OCI-M1 (cell line): ENCODE results near the gene MIB1.
A peak's percentile ranks its signal among the peaks of the same experiment; 100 is the strongest.

ENCODE experiments used
- DNase-seq: peaks from one replicate; lab custom pipeline; 2025; lab: John Stamatoyannopoulos, UW

Gene MIB1

GRCh38 chr18:21894619-21895367, 154.2 kb downstream of the MIB1 start:
- DNase-seq, result no peak

DNA sequence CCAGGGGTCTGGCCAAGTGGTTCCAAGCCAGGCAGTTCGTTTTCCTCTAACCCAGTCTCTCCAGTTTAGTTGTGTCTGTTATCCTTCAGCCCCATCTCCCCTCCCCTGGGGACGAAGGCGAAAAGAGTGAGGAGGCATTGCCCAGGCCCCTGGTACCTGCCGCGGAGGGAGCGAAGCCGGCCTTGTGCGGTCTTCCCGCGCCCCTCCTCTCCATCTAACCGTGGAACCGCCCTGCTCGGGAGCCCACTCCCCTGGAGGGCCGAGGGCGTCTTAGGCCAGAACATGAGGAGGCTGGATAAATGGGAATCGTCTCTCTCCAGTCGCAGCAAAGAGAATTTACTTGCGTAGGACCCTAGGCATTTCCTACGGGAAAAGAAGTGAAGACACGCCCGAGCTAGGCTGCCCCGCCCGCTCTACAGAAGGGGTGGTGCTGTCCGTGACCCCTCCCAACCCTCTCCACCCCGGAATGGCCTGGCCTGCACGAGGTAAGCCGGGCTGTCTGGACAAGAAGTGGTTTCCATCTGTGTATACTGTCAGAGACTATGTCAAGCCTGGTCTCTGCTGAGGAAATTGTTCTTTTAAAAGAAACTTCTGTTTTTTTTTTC, 156.2 kb downstream of the MIB1 start:
- DNase-seq, result no peak

DNA sequence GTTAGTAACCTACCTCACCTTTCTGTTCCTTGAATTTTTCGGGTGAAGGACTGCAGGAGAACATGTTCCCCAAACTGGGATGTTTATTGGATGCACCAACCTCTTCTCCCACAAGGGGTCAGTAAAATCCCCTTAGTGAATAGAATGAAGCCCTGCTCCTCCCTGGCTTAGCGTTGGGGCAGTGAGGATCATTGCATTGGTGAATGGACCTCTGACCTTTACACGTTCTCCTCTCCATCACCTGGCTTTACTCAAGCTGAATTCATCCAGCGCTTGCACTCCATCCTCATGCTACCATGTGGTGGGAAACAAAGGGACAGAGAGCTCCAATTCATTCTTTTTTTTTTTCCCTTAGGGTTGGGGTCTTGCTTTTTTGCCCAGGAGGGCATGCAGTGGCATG, 157.2 kb downstream of the MIB1 start:
- peak; percentile 91 for DNase-seq

GRCh38 chr18:21900605-21901352, 160.2 kb downstream of the MIB1 start:
- peak; percentile 55 for DNase-seq

DNA sequence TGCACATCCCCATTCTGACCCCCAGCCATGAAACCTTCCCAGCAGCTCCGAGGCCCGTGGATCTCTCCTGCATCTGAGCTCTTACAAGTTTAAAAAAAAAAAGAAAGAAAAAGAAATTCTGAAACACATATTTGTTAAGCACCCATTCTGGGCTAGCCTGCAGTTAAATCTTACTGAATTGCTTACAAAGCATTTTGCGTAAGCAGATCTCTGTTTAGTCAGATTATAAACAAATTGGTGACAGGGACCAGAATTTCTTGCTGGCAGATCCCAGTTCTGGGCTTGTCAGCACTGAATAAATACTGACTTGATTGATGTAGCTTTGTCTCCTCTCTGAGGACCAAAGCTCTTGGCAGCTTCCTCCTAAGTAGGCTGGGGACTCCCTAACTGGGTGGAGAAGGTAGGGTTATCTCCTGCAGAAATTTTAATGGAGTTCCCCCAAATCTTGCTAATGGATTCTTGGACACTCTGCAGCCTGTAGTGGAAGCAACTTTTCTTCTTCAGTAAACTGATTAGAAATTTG, 160.9 kb downstream of the MIB1 start:
- no peak for DNase-seq

GRCh38 chr18:21903709-21904108, 163.1 kb downstream of the MIB1 start:
- DNase-seq, result no peak

- no peak for DNase-seq
Measured at GRCh38 chr18:21904856-21905255, 164.3 kb downstream of the MIB1 start.

- no peak for DNase-seq
Measured at GRCh38 chr18:21907451-21907850, 166.9 kb downstream of the MIB1 start.

DNA sequence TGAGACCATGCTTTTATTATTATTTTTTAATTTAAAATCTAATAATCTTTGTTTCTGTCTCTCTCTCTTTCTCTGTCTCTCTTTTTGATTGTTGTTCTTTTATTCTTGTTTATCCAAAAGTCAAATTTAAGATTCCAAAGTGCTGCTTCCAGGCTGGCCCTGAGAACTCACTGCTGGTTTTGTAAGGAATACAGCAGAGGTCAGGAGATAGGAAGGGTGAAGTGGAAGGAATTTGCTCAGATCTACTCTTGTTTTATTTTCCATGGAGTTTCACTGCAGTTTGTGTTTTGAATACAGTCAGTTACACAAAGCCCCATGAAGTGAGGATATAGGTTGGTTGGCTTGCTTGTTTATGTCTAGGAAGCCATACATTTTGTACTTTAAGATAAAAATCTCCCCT, 168.1 kb downstream of the MIB1 start:
- no peak for DNase-seq

- no peak for DNase-seq
Measured at GRCh38 chr18:21910906-21911305, 170.3 kb downstream of the MIB1 start.

- DNase-seq, result no peak
Measured at GRCh38 chr18:21911551-21911950, 171.0 kb downstream of the MIB1 start.

DNA sequence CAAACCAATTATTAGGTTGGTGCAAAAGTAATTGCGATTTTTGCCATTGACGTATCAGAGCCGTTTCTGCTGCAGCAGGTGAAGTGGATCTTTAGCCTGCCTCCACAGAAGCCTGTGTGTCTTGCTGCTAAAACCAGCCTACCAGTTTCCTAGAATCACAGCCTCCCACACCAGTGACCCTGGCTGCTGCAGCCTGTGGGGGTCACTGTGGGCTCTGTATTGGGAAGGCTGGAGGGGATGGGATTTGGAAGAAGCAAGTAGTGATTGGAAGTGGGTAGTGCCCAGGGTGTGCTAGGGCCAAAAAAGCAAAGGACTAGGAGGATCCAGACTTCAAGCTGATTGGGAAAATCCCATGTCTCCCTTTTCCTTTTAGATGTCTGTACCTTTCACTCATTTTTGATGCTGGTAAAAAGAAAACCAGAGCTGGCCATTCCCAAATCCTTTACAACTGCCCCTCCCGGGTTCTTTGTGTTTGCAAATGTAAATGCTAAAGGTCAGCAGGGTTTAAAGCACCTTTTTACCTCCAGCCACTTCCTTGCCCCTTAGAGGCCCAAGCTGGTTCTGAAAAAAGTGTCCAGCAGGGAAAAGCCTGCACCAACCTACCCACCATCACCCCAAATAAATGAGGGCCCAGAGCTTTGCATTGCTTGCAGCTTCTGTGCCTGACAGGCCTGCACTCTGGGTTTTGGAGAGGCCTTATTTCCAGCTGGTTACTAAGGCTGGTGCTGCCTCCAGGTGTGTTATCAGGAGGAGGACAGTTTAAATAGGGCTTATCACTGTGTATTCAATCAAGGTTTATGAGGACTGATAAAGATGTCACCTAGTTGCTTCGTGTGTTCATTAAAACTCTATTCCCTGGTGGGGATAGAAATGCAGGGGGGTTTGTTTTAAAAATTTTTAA, 172.0 kb downstream of the MIB1 start:
- no peak for DNase-seq

GRCh38 chr18:21914739-21915319, 174.2 kb downstream of the MIB1 start:
- peak; percentile 74 for DNase-seq

DNA sequence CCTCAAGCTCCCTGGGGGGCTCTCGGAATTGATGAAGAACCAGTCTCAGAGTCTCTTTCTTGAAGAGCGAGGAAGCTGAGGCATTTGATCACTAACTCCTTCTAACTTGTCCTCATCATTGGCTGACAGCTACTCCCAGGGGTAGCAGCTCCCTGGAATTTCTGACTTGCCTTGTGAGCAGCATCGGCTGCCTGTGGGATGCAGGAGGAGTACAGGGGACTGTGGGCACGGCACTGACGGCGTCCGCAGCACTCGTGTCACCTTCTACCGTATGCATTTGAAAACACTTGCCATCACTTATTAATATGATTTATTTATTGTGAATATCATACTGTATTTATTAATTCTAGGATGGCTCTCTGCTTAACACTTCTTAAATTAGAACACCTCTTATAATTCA, 175.0 kb downstream of the MIB1 start:
- DNase-seq, result no peak

DNA sequence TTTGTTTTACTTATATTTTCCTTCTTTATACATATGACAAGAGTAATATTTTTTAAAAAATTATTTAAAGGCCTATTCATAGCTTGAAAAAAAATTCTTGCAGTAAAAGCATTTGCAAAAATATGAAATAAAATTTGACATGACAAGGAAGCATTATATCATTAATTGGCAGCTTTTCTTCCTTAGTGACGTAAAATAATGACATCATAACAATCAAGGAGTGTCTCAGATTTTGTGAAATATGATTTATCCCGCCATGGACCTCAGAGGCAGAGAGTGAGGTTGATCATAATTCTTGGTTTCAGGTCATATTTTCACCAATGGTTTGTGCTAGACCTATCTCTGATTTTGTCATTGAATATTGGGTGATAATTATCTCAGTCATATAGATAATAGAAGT, 176.0 kb downstream of the MIB1 start:
- DNase-seq, result no peak

DNA sequence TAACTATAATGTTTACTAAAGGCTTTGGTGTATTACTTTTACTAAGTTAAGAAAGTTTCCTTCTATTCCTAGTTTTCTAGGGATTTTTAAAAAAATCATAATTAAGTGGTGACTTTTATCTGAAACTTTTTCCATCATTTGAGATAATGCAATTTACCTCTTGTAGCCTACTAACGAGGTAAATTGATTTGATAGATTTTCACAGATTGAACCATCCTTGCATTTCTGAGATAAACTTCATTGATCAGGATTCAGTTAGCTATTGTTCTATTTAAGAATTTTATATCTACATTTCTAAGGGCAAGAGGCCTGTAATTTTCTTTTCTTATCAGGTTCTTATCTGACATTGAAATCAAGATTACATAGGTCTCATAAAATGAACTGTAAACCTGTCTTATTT, 178.1 kb downstream of the MIB1 start:
- DNase-seq, result no peak
